ENCODE data around the gene RFLNA. TPM values are rescaled to one million over a fixed set of nuclear protein-coding genes. Genes with fewer than 3 reads are reported as not detected.

Gene RFLNA
- polyA plus RNA-seq, 1 donor (not counting 4 experiments of a cell fraction or from before 2014, with no cell fraction given) = 1.1 TPM

DNA sequence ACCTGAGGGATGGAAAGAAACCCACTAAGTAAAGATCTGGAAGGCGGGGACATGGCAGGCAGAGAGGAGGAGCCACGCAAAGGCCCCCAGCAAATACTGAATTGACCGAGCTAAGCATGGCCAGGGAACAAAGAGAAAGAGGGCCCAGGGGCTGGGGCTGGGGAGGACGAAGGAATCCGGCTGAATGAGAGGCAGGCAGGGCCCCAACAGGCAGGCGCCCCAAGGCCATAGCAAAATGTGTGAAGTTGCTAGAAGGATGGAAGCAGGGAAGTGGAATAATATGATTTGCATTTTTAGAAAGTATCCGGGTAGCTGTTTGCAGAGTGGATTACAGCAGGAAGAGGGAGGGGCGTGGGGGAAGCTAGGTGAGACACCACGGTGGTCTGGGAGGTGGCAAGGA is 49.1 kb downstream of the RFLNA start:
- dilution Hi-C loops (cut with MboI; ENCODE audit: extremely low pct_ligation_motif_present, low sequenced_read_pairs) = no loop called here
- no peak for FAIRE-seq
- H3K27me3 ChIP-seq (ENCODE audit: control insufficient read depth, extremely low read depth, insufficient read depth, low read length) = no peaks in the 10 kb centered on the region
- H3K9ac ChIP-seq (ENCODE audit: control insufficient read depth, extremely low read depth, insufficient read depth, low read length) = no peak overlapping the region
- H4K20me1 ChIP-seq (ENCODE audit: control insufficient read depth, extremely low read depth, insufficient read depth, low read length) = no peaks in the 10 kb centered on the region
- TF ChIP-seq CTCF (optimal IDR thresholded peaks at IDR 0.05 in 1 of 3, IDR thresholded peaks at IDR 0.05 in 1 of 3, conservative IDR thresholded peaks at IDR 0.05 in 1 of 3; ENCODE audit: extremely low read depth in 1 of 3, insufficient read depth in 2 of 3, low read length in 3 of 3) (no peak), EZH2 (IDR thresholded peaks at IDR 0.05; ENCODE audit: low read length) (no peak)
- no peaks in the 10 kb centered on the region for H3K79me2 ChIP-seq (ENCODE audit: control insufficient read depth, insufficient read depth, low read length)
- H2AFZ ChIP-seq (ENCODE audit: control insufficient read depth, low read length) = no peak overlapping the region
- peaks cover 9 to 34% of the 10 kb centered on the region in 2 experiments for H3K36me3 ChIP-seq (ENCODE audit: control insufficient read depth in 2 of 2, extremely low read depth in 1 of 2, insufficient read depth in 2 of 2, low read length in 2 of 2)
- H3K4me2 ChIP-seq (ENCODE audit: control insufficient read depth, extremely low read depth, insufficient read depth, low read depth, low read length) = no peak overlapping the region
- H3K27ac ChIP-seq (ENCODE audit: control insufficient read depth, insufficient read depth, low read length) = no peak overlapping the region
- no peak for DNase-seq (ENCODE audit: low read depth, low spot score)
- no peak overlapping the region for H3K4me3 ChIP-seq (ENCODE audit: control insufficient read depth in 2 of 3, extremely low read depth in 1 of 3, insufficient read depth in 2 of 3, low read depth in 1 of 3, low read length in 3 of 3)
- no peaks in the 10 kb centered on the region for H3K4me1 ChIP-seq (ENCODE audit: control insufficient read depth, extremely low read depth, insufficient read depth, low read length)
- H3K9me1 ChIP-seq (ENCODE audit: control insufficient read depth, extremely low read depth, insufficient read depth, low read length) = no peaks in the 10 kb centered on the region
- H3K9me3 ChIP-seq (ENCODE audit: control insufficient read depth, low read depth, low read length) = no peaks in the 10 kb centered on the region

GRCh38 chr12:124344526-124344925 is 49.6 kb downstream of the RFLNA start:
- no peaks in the 10 kb centered on the region for H3K79me2 ChIP-seq (ENCODE audit: control insufficient read depth, insufficient read depth, low read length)
- no peak overlapping the region for H3K4me3 ChIP-seq (ENCODE audit: control insufficient read depth in 2 of 3, extremely low read depth in 1 of 3, insufficient read depth in 2 of 3, low read depth in 1 of 3, low read length in 3 of 3)
- H3K4me1 ChIP-seq (ENCODE audit: control insufficient read depth, extremely low read depth, insufficient read depth, low read length) = no peaks in the 10 kb centered on the region
- H2AFZ ChIP-seq (ENCODE audit: control insufficient read depth, low read length) = no peak overlapping the region
- no peaks in the 10 kb centered on the region for H3K27me3 ChIP-seq (ENCODE audit: control insufficient read depth, extremely low read depth, insufficient read depth, low read length)
- H4K20me1 ChIP-seq (ENCODE audit: control insufficient read depth, extremely low read depth, insufficient read depth, low read length) = no peaks in the 10 kb centered on the region
- no peak overlapping the region for H3K27ac ChIP-seq (ENCODE audit: control insufficient read depth, insufficient read depth, low read length)
- peaks cover 9 to 34% of the 10 kb centered on the region in 2 experiments for H3K36me3 ChIP-seq (ENCODE audit: control insufficient read depth in 2 of 2, extremely low read depth in 1 of 2, insufficient read depth in 2 of 2, low read length in 2 of 2)
- DNase-seq (ENCODE audit: low read depth, low spot score) = no peak
- no peaks in the 10 kb centered on the region for H3K9me1 ChIP-seq (ENCODE audit: control insufficient read depth, extremely low read depth, insufficient read depth, low read length)
- H3K9ac ChIP-seq (ENCODE audit: control insufficient read depth, extremely low read depth, insufficient read depth, low read length) = no peak overlapping the region
- no peak for TF ChIP-seq EZH2 (IDR thresholded peaks at IDR 0.05; ENCODE audit: low read length)
- TF ChIP-seq CTCF (optimal IDR thresholded peaks at IDR 0.05 in 1 of 3, IDR thresholded peaks at IDR 0.05 in 1 of 3, conservative IDR thresholded peaks at IDR 0.05 in 1 of 3; ENCODE audit: extremely low read depth in 1 of 3, insufficient read depth in 2 of 3, low read length in 3 of 3) = no peak
- no peak for FAIRE-seq
- no peak overlapping the region for H3K4me2 ChIP-seq (ENCODE audit: control insufficient read depth, extremely low read depth, insufficient read depth, low read depth, low read length)
- dilution Hi-C loops (cut with MboI; ENCODE audit: extremely low pct_ligation_motif_present, low sequenced_read_pairs) = no loop called here
- no peaks in the 10 kb centered on the region for H3K9me3 ChIP-seq (ENCODE audit: control insufficient read depth, low read depth, low read length)
